GM13977 (cell line): Measurements from ENCODE around the gene BTBD9.

Experiments used
- DNase-seq: peaks from one replicate; pipeline ENCODE4 v3.0.0; 2012; ENCODE audit warnings: low spot score
- in situ Hi-C: fragments of 300-500 bp; cut with MboI; formaldehyde crosslinking; loops from one replicate; pipeline ENCODE4 v1.12.0; 2022; ENCODE audit warnings: low sequenced_read_pairs, low pct_unique_long_range_greater_than_20kb, mixed read lengths, inconsistent platforms; ENCODE audit not compliant: unreplicated experiment
- TF ChIP-seq, protein P1 (sequence below): IDR thresholded peaks from 2 replicates; pipeline ENCODE4 v1.5.1; 2012; ENCODE audit warnings: mild to moderate bottlenecking, control low read depth; ENCODE audit not compliant: insufficient read depth; ENCODE audit errors: extremely low read depth, missing control alignments

BTBD9 gene

DNA sequence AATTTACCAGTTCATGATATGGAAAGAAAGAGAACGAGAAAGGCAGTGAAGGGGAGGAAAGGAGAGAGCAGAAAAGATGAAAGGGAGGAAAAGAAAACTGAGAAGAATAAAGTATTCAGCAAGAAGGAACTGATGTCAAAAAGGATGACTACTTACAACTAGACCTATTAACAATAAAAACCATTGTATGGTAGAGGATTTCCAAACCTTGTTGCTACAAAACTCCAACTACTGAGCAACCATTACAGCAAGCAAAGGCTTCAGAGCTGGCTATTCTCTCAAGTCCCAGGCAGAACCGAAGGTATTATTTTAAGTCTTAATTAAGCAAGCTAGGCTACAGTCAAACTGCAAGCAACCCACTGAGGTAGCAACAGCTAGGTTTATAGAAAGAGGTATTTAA, 142.2 kb downstream of the BTBD9 start:
- in situ Hi-C loops = loop anchor here (10.0 kb wide), 1 partner anchor 463 kb away; no protein-coding TSS in a partner anchor
- no peak for DNase-seq
- TF ChIP-seq, protein P1, sequence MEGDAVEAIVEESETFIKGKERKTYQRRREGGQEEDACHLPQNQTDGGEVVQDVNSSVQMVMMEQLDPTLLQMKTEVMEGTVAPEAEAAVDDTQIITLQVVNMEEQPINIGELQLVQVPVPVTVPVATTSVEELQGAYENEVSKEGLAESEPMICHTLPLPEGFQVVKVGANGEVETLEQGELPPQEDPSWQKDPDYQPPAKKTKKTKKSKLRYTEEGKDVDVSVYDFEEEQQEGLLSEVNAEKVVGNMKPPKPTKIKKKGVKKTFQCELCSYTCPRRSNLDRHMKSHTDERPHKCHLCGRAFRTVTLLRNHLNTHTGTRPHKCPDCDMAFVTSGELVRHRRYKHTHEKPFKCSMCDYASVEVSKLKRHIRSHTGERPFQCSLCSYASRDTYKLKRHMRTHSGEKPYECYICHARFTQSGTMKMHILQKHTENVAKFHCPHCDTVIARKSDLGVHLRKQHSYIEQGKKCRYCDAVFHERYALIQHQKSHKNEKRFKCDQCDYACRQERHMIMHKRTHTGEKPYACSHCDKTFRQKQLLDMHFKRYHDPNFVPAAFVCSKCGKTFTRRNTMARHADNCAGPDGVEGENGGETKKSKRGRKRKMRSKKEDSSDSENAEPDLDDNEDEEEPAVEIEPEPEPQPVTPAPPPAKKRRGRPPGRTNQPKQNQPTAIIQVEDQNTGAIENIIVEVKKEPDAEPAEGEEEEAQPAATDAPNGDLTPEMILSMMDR = no peak

DNA sequence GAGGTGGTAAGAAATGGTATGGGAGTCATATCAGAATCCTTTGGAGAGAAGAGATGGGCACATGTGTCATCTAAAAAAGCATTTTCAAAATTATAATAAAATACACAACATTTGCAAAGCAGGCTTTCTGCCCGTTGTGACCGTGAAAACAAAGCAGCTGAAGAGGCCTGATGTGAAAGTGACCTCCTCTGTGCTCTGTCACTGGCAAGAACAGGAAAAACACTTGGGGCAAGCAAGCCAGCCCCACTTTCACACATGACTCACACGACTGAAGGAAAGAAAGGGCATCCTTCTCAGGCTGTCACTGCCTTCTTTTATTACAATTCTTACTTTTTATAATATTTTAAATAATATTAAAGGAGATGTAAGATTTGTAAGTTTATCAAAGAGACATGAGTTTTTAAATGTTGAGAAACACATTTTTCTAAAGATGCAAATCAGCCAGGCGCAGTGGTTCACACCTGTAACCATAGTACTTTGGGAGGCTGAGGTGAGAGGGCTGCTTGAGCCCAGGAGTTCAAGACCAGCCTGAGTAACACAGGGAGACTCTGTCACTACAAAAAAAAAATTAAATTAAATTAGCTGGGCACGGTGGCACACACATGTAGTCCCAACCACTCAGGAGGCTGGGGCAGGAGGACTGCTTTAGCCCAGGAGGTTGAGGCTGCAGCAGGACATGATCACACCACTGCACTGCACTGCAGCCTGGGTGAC, 143.7 kb downstream of the BTBD9 start:
- in situ Hi-C loops = loop anchor here (10.0 kb wide), 1 partner anchor 461 kb away; no protein-coding TSS in a partner anchor
- TF ChIP-seq, protein P1 = no peak
- peak; percentile 21 for DNase-seq

DNA sequence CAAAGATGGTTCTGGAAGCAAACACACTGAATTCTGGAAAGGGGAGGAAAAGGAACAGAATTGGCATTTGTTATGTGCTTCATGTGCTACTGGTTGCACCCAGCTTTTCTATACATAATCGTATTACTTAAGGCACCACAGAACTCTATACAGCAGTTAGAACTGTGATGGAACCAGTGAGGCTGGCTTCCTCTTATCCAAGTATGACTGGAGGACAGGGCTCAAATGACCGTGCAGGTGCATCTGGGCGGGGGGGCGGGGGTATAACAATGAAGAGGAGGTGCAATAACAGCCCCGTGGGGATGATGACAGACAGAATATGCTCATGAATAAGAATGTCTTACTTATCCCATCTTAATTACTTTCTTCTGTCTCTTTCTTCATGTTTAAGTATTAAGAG, 144.2 kb downstream of the BTBD9 start:
- in situ Hi-C loops = loop anchor here (10.0 kb wide), 1 partner anchor 461 kb away; no protein-coding TSS in a partner anchor
- TF ChIP-seq, protein P1 = no peak
- peak; percentile 8 for DNase-seq

DNA sequence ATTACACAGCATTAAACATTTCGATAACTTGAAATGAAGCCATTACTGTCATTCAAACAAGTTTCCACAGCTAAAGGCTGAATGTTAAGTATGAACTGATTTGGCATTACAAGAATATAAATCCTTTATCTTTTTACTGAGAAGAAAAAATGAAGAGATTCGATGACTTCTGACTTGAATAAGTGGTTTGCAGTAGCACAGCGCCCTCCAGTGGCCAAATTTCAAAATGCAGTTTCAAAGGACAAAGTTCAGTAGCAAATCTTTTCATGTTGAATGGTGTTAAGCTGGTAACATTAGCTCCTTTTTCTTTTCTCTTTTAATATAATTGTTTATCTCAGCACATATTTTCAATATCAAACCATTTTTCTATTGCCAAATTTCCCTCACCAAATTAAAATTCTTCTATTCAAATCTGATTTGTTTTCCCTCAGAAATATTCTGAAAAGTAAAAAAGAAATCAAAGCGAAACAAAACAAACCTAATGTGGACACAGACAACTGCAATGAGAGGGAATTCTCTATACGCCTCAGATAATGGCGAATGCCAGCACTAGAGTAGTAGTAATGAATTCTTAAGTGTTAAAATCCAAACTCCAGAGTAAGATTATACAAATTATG, 145.7 kb downstream of the BTBD9 start:
- in situ Hi-C loops = loop anchor here (10.0 kb wide), 1 partner anchor 459 kb away; no protein-coding TSS in a partner anchor
- DNase-seq = peak; percentile 19
- TF ChIP-seq, protein P1 = peak; percentile 74

DNA sequence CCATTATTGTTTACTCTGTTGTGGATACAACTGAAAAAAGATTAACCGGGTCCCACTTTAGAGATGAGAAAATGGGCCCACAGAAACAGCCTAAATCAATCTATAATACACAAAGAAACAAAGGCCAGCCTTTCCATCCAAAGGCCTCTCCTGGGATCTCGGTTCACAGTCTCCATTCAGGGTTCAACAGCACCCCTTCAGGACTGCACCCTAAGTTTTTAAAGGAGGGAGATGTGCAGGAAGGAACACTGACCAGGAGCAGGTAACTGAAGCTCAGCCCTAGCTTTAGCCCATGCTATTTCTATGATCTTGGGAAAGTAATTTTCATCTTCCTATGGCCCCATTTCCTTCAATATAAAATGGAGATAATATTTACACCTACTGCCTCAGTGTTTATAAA, 147.7 kb downstream of the BTBD9 start:
- no peak for DNase-seq
- TF ChIP-seq, protein P1 = no peak
- in situ Hi-C loops = loop anchor here (10.0 kb wide), 1 partner anchor 457 kb away; no protein-coding TSS in a partner anchor

DNA sequence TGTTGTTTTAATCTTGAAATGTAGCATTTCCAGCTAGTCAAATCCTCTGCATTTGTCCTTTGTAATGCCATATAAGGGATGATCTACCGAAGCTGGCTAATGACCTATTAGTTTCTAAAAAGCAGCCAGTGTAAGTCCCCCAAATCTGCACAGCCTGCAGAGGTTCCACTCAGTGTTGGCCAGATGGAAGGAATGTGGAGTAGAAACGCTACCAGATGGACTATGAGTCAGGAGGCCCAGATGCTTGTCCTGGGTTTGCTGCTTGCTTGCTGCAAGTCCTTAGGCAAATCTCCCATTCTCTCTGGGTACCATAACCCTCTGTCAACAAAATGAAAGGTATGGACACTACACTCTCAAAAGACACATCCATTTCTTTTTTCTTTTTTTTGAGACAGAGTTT, 149.8 kb downstream of the BTBD9 start:
- DNase-seq = no peak
- in situ Hi-C loops = loop anchor here (10.0 kb wide), 1 partner anchor 455 kb away; no protein-coding TSS in a partner anchor
- TF ChIP-seq, protein P1 = no peak
